ENCODE results near the gene GEMIN7. TPM values are rescaled to one million over a fixed set of nuclear protein-coding genes. Genes with fewer than 3 reads are reported as not detected.

Gene GEMIN7
- total RNA-seq, 2 donors from 2014 or later: 11.2 to 16.0 TPM

- H3K27ac ChIP-seq: no peak overlapping the region
Observed at GRCh38 chr19:45107621-45108150, 28.6 kb downstream of the GEMIN7 start.

GRCh38 chr19:45110851-45111266 is 31.8 kb downstream of the GEMIN7 start:
- H3K4me1 ChIP-seq (ENCODE audit: control insufficient read depth in 1 of 2, low read depth in 2 of 2): no peaks in the 10 kb centered on the region
- no peak for TF ChIP-seq CTCF (IDR thresholded peaks at IDR 0.05)
- no peaks in the 10 kb centered on the region for H3K9me3 ChIP-seq
- H3K27ac ChIP-seq: no peak overlapping the region
- no peaks in the 10 kb centered on the region for H3K36me3 ChIP-seq
- DNase-seq (ENCODE audit: low spot score): no peak
- no peak for ATAC-seq (ENCODE audit: insufficient number of reproducible peaks, low FRiP score, low read depth)
- H3K4me3 ChIP-seq: no peak overlapping the region
- H3K27me3 ChIP-seq (replicated peaks; ENCODE audit: insufficient read depth): no peaks in the 10 kb centered on the region

More at GRCh38 chr19:45107621-45108150, 28.6 kb downstream of the GEMIN7 start:
- no peak for ATAC-seq (ENCODE audit: insufficient number of reproducible peaks, low FRiP score, low read depth)
- Histone ChIP-seq H3K9me3 (no peaks in the 10 kb centered on the region), H3K36me3 (no peaks in the 10 kb centered on the region), H3K27me3 (replicated peaks; ENCODE audit: insufficient read depth) (no peaks in the 10 kb centered on the region), H3K4me3 (no peak overlapping the region), H3K4me1 (ENCODE audit: control insufficient read depth in 1 of 2, low read depth in 2 of 2) (no peaks in the 10 kb centered on the region)
- no peak for DNase-seq (ENCODE audit: low spot score)
- no peak for TF ChIP-seq CTCF (IDR thresholded peaks at IDR 0.05)

- no peak for ATAC-seq (ENCODE audit: insufficient number of reproducible peaks, low FRiP score, low read depth)
- H3K27ac ChIP-seq: no peak overlapping the region
- H3K9me3 ChIP-seq: no peaks in the 10 kb centered on the region
- DNase-seq (ENCODE audit: low spot score): no peak
- no peak for TF ChIP-seq CTCF (IDR thresholded peaks at IDR 0.05)
- no peaks in the 10 kb centered on the region for H3K27me3 ChIP-seq (replicated peaks; ENCODE audit: insufficient read depth)
- no peak overlapping the region for H3K4me3 ChIP-seq
- H3K4me1 ChIP-seq (ENCODE audit: control insufficient read depth in 1 of 2, low read depth in 2 of 2): no peaks in the 10 kb centered on the region
- H3K36me3 ChIP-seq: no peaks in the 10 kb centered on the region
Observed at GRCh38 chr19:45112111-45112827, 33.2 kb downstream of the GEMIN7 start.

GRCh38 chr19:45113628-45114027 is 34.6 kb downstream of the GEMIN7 start:
- H3K27ac ChIP-seq: no peak overlapping the region
- no peaks in the 10 kb centered on the region for H3K9me3 ChIP-seq
- no peaks in the 10 kb centered on the region for H3K36me3 ChIP-seq
- H3K27me3 ChIP-seq (replicated peaks; ENCODE audit: insufficient read depth): no peaks in the 10 kb centered on the region
- H3K4me1 ChIP-seq (ENCODE audit: control insufficient read depth in 1 of 2, low read depth in 2 of 2): no peaks in the 10 kb centered on the region
- no peak for TF ChIP-seq CTCF (IDR thresholded peaks at IDR 0.05)
- ATAC-seq (ENCODE audit: insufficient number of reproducible peaks, low FRiP score, low read depth) (no peak), DNase-seq (ENCODE audit: low spot score) (no peak)
- H3K4me3 ChIP-seq: no peak overlapping the region

- ATAC-seq (ENCODE audit: insufficient number of reproducible peaks, low FRiP score, low read depth) (no peak), DNase-seq (ENCODE audit: low spot score) (no peak)
- no peak overlapping the region for H3K27ac ChIP-seq
- no peaks in the 10 kb centered on the region for H3K36me3 ChIP-seq
- H3K4me3 ChIP-seq: no peak overlapping the region
- TF ChIP-seq CTCF (IDR thresholded peaks at IDR 0.05): no peak
- no peaks in the 10 kb centered on the region for H3K27me3 ChIP-seq (replicated peaks; ENCODE audit: insufficient read depth)
- no peaks in the 10 kb centered on the region for H3K9me3 ChIP-seq
- H3K4me1 ChIP-seq (ENCODE audit: control insufficient read depth in 1 of 2, low read depth in 2 of 2): no peaks in the 10 kb centered on the region
Observed at GRCh38 chr19:45114116-45114515, 35.1 kb downstream of the GEMIN7 start.

Measured in thoracic aorta (tissue), 2 donors.